Adrenal gland (tissue), 12 donors: ENCODE data around the gene VARS1. TPM values are rescaled to one million over a fixed set of nuclear protein-coding genes. Genes with fewer than 3 reads are reported as not detected.

Experiments
- DNase-seq, 7 donors: peaks; one replicate each; pipeline ENCODE4 v3.0.0-alpha.2; 2019 to 2020
- H3K27ac ChIP-seq, 5 donors: fragments of 200-600 bp; sonication (generic) in 4 of 5; 1 replicate in 3 of 5; 2 replicates in 2 of 5; pipeline versions ENCODE4 v1.5.1 to v1.8.0; 2016 to 2020; ENCODE audit warnings: mild to moderate bottlenecking in 1 of 5
- H3K27me3 ChIP-seq: fragments of 200-600 bp; 2 replicates; pipeline ENCODE4 v1.8.0; 2021
- H3K36me3 ChIP-seq, 2 donors: fragments of 200-600 bp; replicated peaks in 1 of 2; 1 replicate in 1 of 2; 2 replicates in 1 of 2; pipeline versions ENCODE4 v1.5.1 to v1.8.0; 2018 to 2022
- H3K4me1 ChIP-seq, 2 donors: fragments of 200-600 bp; replicated peaks in 1 of 2; 1 replicate in 1 of 2; 2 replicates in 1 of 2; pipeline versions ENCODE4 v1.5.1 to v1.8.0; 2018 to 2021
- H3K4me3 ChIP-seq, 4 donors: fragments of 200-600 bp; sonication (generic) in 3 of 4; one replicate each; pipeline ENCODE4 v1.5.1; 2016 to 2018
- H3K9me3 ChIP-seq, 3 donors: fragments of 200-600 bp; sonication (generic) in 1 of 3; replicated peaks in 1 of 3; 1 replicate in 2 of 3; 2 replicates in 1 of 3; pipeline versions ENCODE4 v1.5.1 to v1.8.0; 2016 to 2021
- CTCF ChIP-seq, 6 experiments: fragments of 450-650 bp in 4 of 6; fragments of 200-600 bp in 2 of 6; sonication (generic) in 1 of 6; IDR thresholded peaks; 1 replicate in 5 of 6; 2 replicates in 1 of 6; pipeline versions ENCODE4 v1.5.1 to v1.8.0; 2016 to 2021; ENCODE audit warnings: antibody characterized with exemption in 6 of 6, mild to moderate bottlenecking in 2 of 6, moderate library complexity in 1 of 6
- POLR2A ChIP-seq, 2 donors: fragments of 450-650 bp; IDR thresholded peaks; one replicate each; pipeline ENCODE4 v1.6.1; 2017; ENCODE audit warnings: antibody characterized with exemption in 2 of 2, mild to moderate bottlenecking in 2 of 2, moderate library complexity in 1 of 2
- WGBS, 4 donors: extraction: QIAGEN DNeasy Blood & Tissue Kit in 2 of 4; methylation state at CpG; one replicate each; pipeline versions ENCODE4 v1.1.5 to v1.1.7; 2013 to 2017; 5-methylcytosine and 5-hydroxymethylcytosine counted together
- intact Hi-C, 2 donors: fragments of 100-400 bp; cut with DNase I; formaldehyde crosslinking; loops; one replicate each; pipeline versions ENCODE4 v1.14.1 to v1.15.0; 2022 to 2023
- polyA plus RNA-seq, 3 donors: library from polyadenylated mRNA; stranded (reverse); fragments of 200-250 nt in 2 of 3; fragments of 350-450 nt in 1 of 3; fragmentation: Illumina TruSeq in 1 of 3; extraction: RNeasy Lipid Tissue Mini Kit (QIAGEN cat#74804) in 1 of 3; gene quantifications; one replicate each; pipeline ENCODE4 v1.2.3, GENCODE V29; 2013 to 2014
- total RNA-seq, 9 donors: library from RNA; depleted of rRNA in 4 of 9; stranded (reverse); fragments of >200 nt in 4 of 9; fragments of 120-200 nt in 1 of 9; fragmentation: NEBNext Ultra II Directional in 1 of 9; extraction: Animal tissue kit (Norgen Biotek cat#: 25700) in 1 of 9; gene quantifications; one replicate each; pipeline versions ENCODE4 v1.1.0 to v1.2.4, GENCODE V29; 2013 to 2023
- donor health status: healthy with polysubstance abuse.
- donor health status: Bipolar disorder and iron deficiency.
- donor health status: DM: yes; HTN: yes; CAD: no.
- donor health status: DM: no; HTN: no; CAD: no.
- donor health status: DM: no; HTN: no; CAD: no.
- donor health status: DM: yes; HTN: yes; CAD: no.

Gene VARS1
- total and polyA plus RNA-seq, 12 donors = 15.0 to 90.8 (median 57.8) TPM

GRCh38 chr6:31830886-31831335 is 35.4 kb upstream of the VARS1 start:
- H3K27ac ChIP-seq = peak overlapping the region; percentile 21 to 96 (median 73)

GRCh38 chr6:31829633-31830283 is 34.2 kb upstream of the VARS1 start:
- Histone ChIP-seq H3K27ac (peak overlapping the region in 4 of 5 donors; percentile 60 to 96 (median 76)), H3K4me1 (peaks cover 6 to 27% of the 10 kb centered on the region in 2 donors), H3K9me3 (no peaks in the 10 kb centered on the region), H3K36me3 (no peaks in the 10 kb centered on the region), H3K27me3 (no peaks in the 10 kb centered on the region), H3K4me3 (peak overlapping the region in 2 of 4 donors; percentile 43 to 80)
- 0 to 2% (median 0%) methylated on average over 10 to 15 of the region's 15 CpGs for WGBS, 4 donors
- intact Hi-C loops = loop anchor here in 1 of 2 donors (10.0 kb wide), 1 partner anchor 145 kb away; the partner anchor contains the start of gene LY6G5C
- TF ChIP-seq CTCF (IDR thresholded peaks at IDR 0.05) (peak; percentile 21 to 81 (median 40)), POLR2A (IDR thresholded peaks at IDR 0.05) (no peak)
- DNase-seq = peak in 2 of 7 donors; percentile 46 to 70

More at GRCh38 chr6:31830886-31831335, 35.4 kb upstream of the VARS1 start:
- Histone ChIP-seq H3K4me1 (peaks cover 6 to 28% of the 10 kb centered on the region in 2 donors), H3K4me3 (peak overlapping the region in 2 of 4 donors; percentile 43 to 80), H3K27me3 (no peaks in the 10 kb centered on the region), H3K36me3 (no peaks in the 10 kb centered on the region), H3K9me3 (no peaks in the 10 kb centered on the region)
- DNase-seq = peak in 1 of 7 donors; percentile 60
- 30 to 39% (median 36%) methylated on average over 6 of the region's 6 CpGs for WGBS, 4 donors
- TF ChIP-seq CTCF (IDR thresholded peaks at IDR 0.05) = no peak
- intact Hi-C loops = loop anchor here in 1 of 2 donors (10.0 kb wide), 1 partner anchor 146 kb away; the partner anchor contains the start of gene LY6G5C

- H3K27me3 ChIP-seq = no peaks in the 10 kb centered on the region
- no peaks in the 10 kb centered on the region for H3K36me3 ChIP-seq
- DNase-seq = peak; percentile 99 to 100 (median 100)
- TF ChIP-seq CTCF (IDR thresholded peaks at IDR 0.05) (peak in 1 of 6 experiments; percentile 22), POLR2A (IDR thresholded peaks at IDR 0.05) (peak; percentile 100)
- H3K4me3 ChIP-seq = peak within 1 kb of the TSS in 2 of 4 donors; percentile 45 to 60
- no peaks in the 10 kb centered on the region for H3K9me3 ChIP-seq
- WGBS, 4 donors = 0% methylated on average over 34 to 52 of the region's 56 CpGs
- peak within 1 kb of the TSS; percentile 86 to 98 (median 88) for H3K27ac ChIP-seq
- peaks cover 6 to 36% of the 10 kb centered on the region in 2 donors for H3K4me1 ChIP-seq
- intact Hi-C loops = no loop called here
Measured at GRCh38 chr6:31827286-31828079, 31.9 kb upstream of the VARS1 start, which contains the start of gene HSPA1B. Gene HSPA1B (plus strand): TSS chr6:31827738. CDS start chr6:31827951, 213 bp downstream.

GRCh38 chr6:31826793-31827285 is 31.3 kb upstream of the VARS1 start:
- H3K4me3 ChIP-seq = peak overlapping the region in 2 of 4 donors; percentile 23 to 40
- H3K27ac ChIP-seq = peak overlapping the region; percentile 85 to 98 (median 88)
- WGBS, 4 donors = 0 to 1% (median 1%) methylated on average over 13 of the region's 13 CpGs
- H3K9me3 ChIP-seq = no peaks in the 10 kb centered on the region
- peaks cover 6 to 38% of the 10 kb centered on the region in 2 donors for H3K4me1 ChIP-seq
- peak; percentile 75 to 90 (median 86) for DNase-seq
- H3K36me3 ChIP-seq = no peaks in the 10 kb centered on the region
- H3K27me3 ChIP-seq = no peaks in the 10 kb centered on the region
- intact Hi-C loops = no loop called here
- TF ChIP-seq POLR2A (IDR thresholded peaks at IDR 0.05) (peak in 1 of 2 donors; percentile 36), CTCF (IDR thresholded peaks at IDR 0.05) (no peak)
